WTC11 (cell line): ENCODE measurements around the gene HTR6. TPM values are rescaled to one million over a fixed set of nuclear protein-coding genes. Genes with fewer than 3 reads are reported as not detected.
A peak's percentile ranks its signal among the peaks of the same experiment; 100 is the strongest.

Source experiments
- ATAC-seq: fragments of 200-7000 bp; cut with Tn5 transposase; 2 replicates; pipeline ENCODE4 v1.10.0; 2021; ENCODE audit warnings: mild to moderate bottlenecking, moderate library complexity
- Bru-seq: library from RNA; stranded (reverse); fragments of 400-500 nt; gene quantifications from one replicate; lab custom pipeline; 2021; lab: Mats Ljungman, UMichigan
- CTCF ChIA-PET: fragments of 300-600 bp; sonication (Branson Sonifier 250); formaldehyde crosslinking; loops from one replicate; lab custom pipeline; 2021; ENCODE audit warnings: antibody characterized with exemption; lab: Charles Lee
- POLR2A ChIA-PET: fragments of 350-600 bp; sonication (Branson Sonifier 250); formaldehyde crosslinking; loops from one replicate; lab custom pipeline; 2021; ENCODE audit warnings: antibody characterized with exemption; lab: Charles Lee
- DNase-seq: peaks from one replicate; pipeline ENCODE4 v3.0.0; 2021; ENCODE audit warnings: low spot score
- H3K27ac Mint-ChIP-seq: 2 replicates; pipeline ENCODE4 v1.8.0; 2021; ENCODE audit warnings: mixed read lengths
- H3K27me3 Mint-ChIP-seq: 2 replicates; pipeline ENCODE4 v1.8.0; 2021; ENCODE audit warnings: low read depth, mild to moderate bottlenecking, moderate library complexity, mixed read lengths
- H3K36me3 Mint-ChIP-seq: 2 replicates; pipeline ENCODE4 v1.8.0; 2021; ENCODE audit warnings: mixed read lengths
- H3K4me1 Mint-ChIP-seq: 2 replicates; pipeline ENCODE4 v1.8.0; 2022; ENCODE audit warnings: mixed read lengths
- H3K4me3 Mint-ChIP-seq: 2 replicates; pipeline ENCODE4 v1.8.0; 2021; ENCODE audit warnings: mild to moderate bottlenecking, moderate library complexity, mixed read lengths
- H3K9me3 Mint-ChIP-seq: 2 replicates; pipeline ENCODE4 v1.8.0; 2021; ENCODE audit warnings: mixed read lengths
- CREM ChIP-seq: sonication (generic); formaldehyde crosslinking; IDR thresholded peaks from 2 replicates; pipeline ENCODE4 v1.8.1; 2022; ENCODE audit warnings: mild to moderate bottlenecking, missing genetic modification reagents, moderate library complexity
- E2F5 ChIP-seq: sonication (generic); formaldehyde crosslinking; IDR thresholded peaks from 2 replicates; pipeline ENCODE4 v1.8.1; 2022; ENCODE audit warnings: mild to moderate bottlenecking, moderate library complexity, missing genetic modification reagents
- ESRRA ChIP-seq: sonication (generic); formaldehyde crosslinking; IDR thresholded peaks from 2 replicates; pipeline ENCODE4 v1.8.1; 2022; ENCODE audit warnings: mild to moderate bottlenecking, missing genetic modification reagents, borderline replicate concordance
- GTF2I ChIP-seq: fragments of 250-450 bp; sonication (Bioruptor Pico); conservative IDR thresholded peaks from 2 replicates; pipeline ENCODE4 v1.4.0; 2021; ENCODE audit warnings: mild to moderate bottlenecking
- KAT7 ChIP-seq: sonication (generic); formaldehyde crosslinking; IDR thresholded peaks from 2 replicates; pipeline ENCODE4 v1.8.1; 2023; ENCODE audit warnings: missing genetic modification reagents, mild to moderate bottlenecking, borderline replicate concordance
- NR1H2 ChIP-seq: sonication (generic); formaldehyde crosslinking; IDR thresholded peaks from 2 replicates; pipeline ENCODE4 v1.9.0; 2021; ENCODE audit warnings: mild to moderate bottlenecking, moderate library complexity, missing genetic modification reagents
- RELA ChIP-seq: sonication (generic); formaldehyde crosslinking; IDR thresholded peaks from 2 replicates; pipeline ENCODE4 v1.8.1; 2022; ENCODE audit warnings: missing genetic modification reagents, mild to moderate bottlenecking, borderline replicate concordance
- RORB ChIP-seq: fragments of 250-450 bp; sonication (Bioruptor Pico); IDR thresholded peaks from 2 replicates; pipeline ENCODE4 v1.9.0; 2021; ENCODE audit warnings: mild to moderate bottlenecking
- SMAD4 ChIP-seq: sonication (generic); formaldehyde crosslinking; IDR thresholded peaks from 2 replicates; pipeline ENCODE4 v1.8.0; 2022; ENCODE audit warnings: mild to moderate bottlenecking, missing genetic modification reagents
- SP1 ChIP-seq: sonication (generic); formaldehyde crosslinking; conservative IDR thresholded peaks from 2 replicates; pipeline ENCODE4 v1.8.1; 2022; ENCODE audit warnings: missing genetic modification reagents
- TP53 ChIP-seq: sonication (generic); formaldehyde crosslinking; IDR thresholded peaks from 2 replicates; pipeline ENCODE4 v1.8.1; 2023; ENCODE audit warnings: mild to moderate bottlenecking, missing genetic modification reagents
- ZNF138 ChIP-seq: sonication (generic); formaldehyde crosslinking; conservative IDR thresholded peaks from 2 replicates; pipeline ENCODE4 v1.8.1; 2022; ENCODE audit warnings: mild to moderate bottlenecking, moderate library complexity, missing genetic modification reagents
- ZNF281 ChIP-seq: sonication (generic); formaldehyde crosslinking; IDR thresholded peaks from 2 replicates; pipeline ENCODE4 v1.8.0; 2023; ENCODE audit warnings: mild to moderate bottlenecking, missing genetic modification reagents
- ZNF423 ChIP-seq: fragments of 250-450 bp; sonication (Bioruptor Pico); IDR thresholded peaks from 2 replicates; pipeline ENCODE4 v2.1.2; 2022; ENCODE audit warnings: mild to moderate bottlenecking, moderate library complexity
- long read RNA-seq, 3 experiments: library from RNA in 1 of 3; library from capped mRNA in 1 of 3; library from polyadenylated mRNA in 1 of 3; unstranded in 2 of 3; stranded (forward) in 1 of 3; transcript quantifications; one replicate each; pipeline ENCODE4 v2.0.0, GENCODE V29; 2021
- total RNA-seq: library from RNA; stranded (reverse); gene quantifications from 3 replicates; pipeline ENCODE4 v1.2.3, GENCODE V29; 2021
- TF ChIP-seq, protein P1 (sequence below): sonication (generic); formaldehyde crosslinking; IDR thresholded peaks from 2 replicates; pipeline ENCODE4 v1.8.0; 2022; ENCODE audit warnings: missing genetic modification reagents
- TF ChIP-seq, protein P2 (sequence below): sonication (generic); formaldehyde crosslinking; IDR thresholded peaks from 2 replicates; pipeline ENCODE4 v1.8.1; 2023; ENCODE audit warnings: mild to moderate bottlenecking, missing genetic modification reagents, moderate library complexity
- TF ChIP-seq, protein P3 (sequence below): sonication (generic); formaldehyde crosslinking; IDR thresholded peaks from 2 replicates; pipeline ENCODE4 v1.8.0; 2022; ENCODE audit warnings: mild to moderate bottlenecking, missing genetic modification reagents
- TF ChIP-seq, protein P4 (sequence below): fragments of 250-450 bp; sonication (Bioruptor Pico); conservative IDR thresholded peaks from 2 replicates; pipeline ENCODE4 v1.9.0; 2021; ENCODE audit warnings: mild to moderate bottlenecking
- TF ChIP-seq, protein P5 (sequence below): sonication (generic); formaldehyde crosslinking; IDR thresholded peaks from 2 replicates; pipeline ENCODE4 v1.8.0; 2022; ENCODE audit warnings: mild to moderate bottlenecking, missing genetic modification reagents
- TF ChIP-seq, protein P6 (sequence below): sonication (generic); formaldehyde crosslinking; IDR thresholded peaks from 2 replicates; pipeline ENCODE4 v1.8.1; 2023; ENCODE audit warnings: mild to moderate bottlenecking, moderate library complexity, missing genetic modification reagents

Gene HTR6
- total RNA-seq (0.71 to 1.2 TPM (median 0.90 TPM) in 3 replicates), Bru-seq, nascent RNA (percentile 28 among the genes with signal in this experiment)
- long read RNA-seq, experiment 1, partial matches to known transcripts = 1 of 6 reads
- long read RNA-seq, experiment 1, other reads (novel, unspliced or antisense) = 4 of 6 reads
- long read RNA-seq, experiment 2, partial matches to known transcripts = 0 of 2 reads
- long read RNA-seq, experiment 2, other reads (novel, unspliced or antisense) = 1 of 2 reads
- long read RNA-seq, experiment 3 = 0 reads

DNA sequence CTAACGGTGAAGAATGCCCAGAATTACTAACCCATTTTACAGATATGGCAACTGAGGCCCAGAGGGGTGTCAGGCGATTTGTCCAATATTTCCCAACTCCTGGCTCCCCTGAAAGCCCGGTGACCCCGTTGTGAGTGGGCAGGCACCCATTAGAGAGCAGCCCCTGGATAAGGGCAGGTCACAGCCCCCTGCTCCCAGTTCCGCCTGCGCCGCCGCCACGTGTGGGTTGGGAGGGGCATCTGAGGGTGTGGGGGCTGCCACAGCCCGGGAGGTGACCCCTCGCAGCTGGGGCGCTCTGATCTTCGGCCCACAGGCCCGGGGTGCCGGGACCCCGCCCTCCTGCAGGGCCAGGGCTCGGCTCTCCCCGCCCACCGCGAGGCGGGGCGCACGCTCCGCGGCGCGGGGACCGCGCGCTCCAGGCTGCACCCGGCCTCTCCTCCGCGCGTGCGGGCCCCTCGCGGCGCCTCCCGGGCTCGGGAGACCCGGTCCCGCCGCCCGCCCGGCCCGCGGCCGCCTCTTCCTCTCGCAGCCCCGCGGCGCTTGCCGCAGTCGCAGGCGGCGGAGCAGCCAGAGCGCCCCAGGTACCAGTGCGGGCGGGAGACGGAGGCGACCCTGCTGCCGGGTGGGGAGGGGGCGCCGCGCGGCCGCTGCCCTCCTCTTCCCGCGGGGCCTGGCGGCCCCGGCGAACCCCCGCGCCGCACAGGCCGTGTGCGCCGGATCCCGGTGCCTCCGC is at the start of gene HTR6:
Gene HTR6 (plus strand): TSS at position 423 of the 733 bp plus-strand sequence. CDS start 879 bp downstream, outside the sequence.
- peak within 1 kb of the TSS; percentile 71 for H3K4me3 Mint-ChIP-seq
- POLR2A ChIA-PET = no interaction called here
- 0 out of 2 replicates have a peak, but pooled peaks have one; percentile 6 for TF ChIP-seq ZNF423
- no peak for TF ChIP-seq ESRRA (CRISPR knock-in tag)
- TF ChIP-seq, protein P1, sequence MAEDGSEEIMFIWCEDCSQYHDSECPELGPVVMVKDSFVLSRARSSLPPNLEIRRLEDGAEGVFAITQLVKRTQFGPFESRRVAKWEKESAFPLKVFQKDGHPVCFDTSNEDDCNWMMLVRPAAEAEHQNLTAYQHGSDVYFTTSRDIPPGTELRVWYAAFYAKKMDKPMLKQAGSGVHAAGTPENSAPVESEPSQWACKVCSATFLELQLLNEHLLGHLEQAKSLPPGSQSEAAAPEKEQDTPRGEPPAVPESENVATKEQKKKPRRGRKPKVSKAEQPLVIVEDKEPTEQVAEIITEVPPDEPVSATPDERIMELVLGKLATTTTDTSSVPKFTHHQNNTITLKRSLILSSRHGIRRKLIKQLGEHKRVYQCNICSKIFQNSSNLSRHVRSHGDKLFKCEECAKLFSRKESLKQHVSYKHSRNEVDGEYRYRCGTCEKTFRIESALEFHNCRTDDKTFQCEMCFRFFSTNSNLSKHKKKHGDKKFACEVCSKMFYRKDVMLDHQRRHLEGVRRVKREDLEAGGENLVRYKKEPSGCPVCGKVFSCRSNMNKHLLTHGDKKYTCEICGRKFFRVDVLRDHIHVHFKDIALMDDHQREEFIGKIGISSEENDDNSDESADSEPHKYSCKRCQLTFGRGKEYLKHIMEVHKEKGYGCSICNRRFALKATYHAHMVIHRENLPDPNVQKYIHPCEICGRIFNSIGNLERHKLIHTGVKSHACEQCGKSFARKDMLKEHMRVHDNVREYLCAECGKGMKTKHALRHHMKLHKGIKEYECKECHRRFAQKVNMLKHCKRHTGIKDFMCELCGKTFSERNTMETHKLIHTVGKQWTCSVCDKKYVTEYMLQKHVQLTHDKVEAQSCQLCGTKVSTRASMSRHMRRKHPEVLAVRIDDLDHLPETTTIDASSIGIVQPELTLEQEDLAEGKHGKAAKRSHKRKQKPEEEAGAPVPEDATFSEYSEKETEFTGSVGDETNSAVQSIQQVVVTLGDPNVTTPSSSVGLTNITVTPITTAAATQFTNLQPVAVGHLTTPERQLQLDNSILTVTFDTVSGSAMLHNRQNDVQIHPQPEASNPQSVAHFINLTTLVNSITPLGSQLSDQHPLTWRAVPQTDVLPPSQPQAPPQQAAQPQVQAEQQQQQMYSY (CRISPR knock-in tag) = no peak
- no peak for TF ChIP-seq CREM (CRISPR knock-in tag)
- TF ChIP-seq, protein P2, sequence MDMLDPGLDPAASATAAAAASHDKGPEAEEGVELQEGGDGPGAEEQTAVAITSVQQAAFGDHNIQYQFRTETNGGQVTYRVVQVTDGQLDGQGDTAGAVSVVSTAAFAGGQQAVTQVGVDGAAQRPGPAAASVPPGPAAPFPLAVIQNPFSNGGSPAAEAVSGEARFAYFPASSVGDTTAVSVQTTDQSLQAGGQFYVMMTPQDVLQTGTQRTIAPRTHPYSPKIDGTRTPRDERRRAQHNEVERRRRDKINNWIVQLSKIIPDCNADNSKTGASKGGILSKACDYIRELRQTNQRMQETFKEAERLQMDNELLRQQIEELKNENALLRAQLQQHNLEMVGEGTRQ (CRISPR knock-in tag) = no peak
- TF ChIP-seq E2F5 = no peak
- peak; percentile 60; the same call in 1 of the 2 replicates for TF ChIP-seq GTF2I
- TF ChIP-seq, protein P3, sequence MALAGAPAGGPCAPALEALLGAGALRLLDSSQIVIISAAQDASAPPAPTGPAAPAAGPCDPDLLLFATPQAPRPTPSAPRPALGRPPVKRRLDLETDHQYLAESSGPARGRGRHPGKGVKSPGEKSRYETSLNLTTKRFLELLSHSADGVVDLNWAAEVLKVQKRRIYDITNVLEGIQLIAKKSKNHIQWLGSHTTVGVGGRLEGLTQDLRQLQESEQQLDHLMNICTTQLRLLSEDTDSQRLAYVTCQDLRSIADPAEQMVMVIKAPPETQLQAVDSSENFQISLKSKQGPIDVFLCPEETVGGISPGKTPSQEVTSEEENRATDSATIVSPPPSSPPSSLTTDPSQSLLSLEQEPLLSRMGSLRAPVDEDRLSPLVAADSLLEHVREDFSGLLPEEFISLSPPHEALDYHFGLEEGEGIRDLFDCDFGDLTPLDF (CRISPR knock-in tag) = no peak
- TF ChIP-seq, all 79 proteins: peak for 2
- Mint-ChIP-seq H3K27ac (no peak within 1 kb of the TSS), H3K36me3 (no peaks in the 10 kb centered on the region), H3K4me1 (peaks cover 4% of the 10 kb centered on the region), H3K27me3 (peaks cover 61% of the 10 kb centered on the region), H3K9me3 (no peaks in the 10 kb centered on the region)
- ATAC-seq (no peak; the same call in 1 of the 2 replicates), DNase-seq (no peak)
- CTCF ChIA-PET = interaction anchor here (0.6 to 6.5 kb wide), 5 partner anchors 11 to 51 kb away, joined by 3 to 208 read pairs (median 5); no protein-coding TSS in a partner anchor

GRCh38 chr1:19615438-19615837 is 49.2 kb upstream of the HTR6 start:
- no peak overlapping the region for H3K4me3 Mint-ChIP-seq
- DNase-seq (no peak), ATAC-seq (no peak)
- ChIA-PET POLR2A (no interaction called here), CTCF (no interaction called here)
- H3K27ac Mint-ChIP-seq = peak overlapping the region; percentile 68
- no peaks in the 10 kb centered on the region for H3K36me3 Mint-ChIP-seq
- H3K9me3 Mint-ChIP-seq = no peaks in the 10 kb centered on the region
- peaks cover 22% of the 10 kb centered on the region for H3K4me1 Mint-ChIP-seq
- no peaks in the 10 kb centered on the region for H3K27me3 Mint-ChIP-seq
- TF ChIP-seq KAT7 (CRISPR knock-in tag) (no peak), RELA (CRISPR knock-in tag) (no peak), TP53 (no peak), ZNF138 (CRISPR knock-in tag) (no peak), SP1 (no peak), SMAD4 (CRISPR knock-in tag) (no peak), RORB (no peak), ZNF281 (CRISPR knock-in tag) (no peak), NR1H2 (no peak)
- TF ChIP-seq, protein P4, sequence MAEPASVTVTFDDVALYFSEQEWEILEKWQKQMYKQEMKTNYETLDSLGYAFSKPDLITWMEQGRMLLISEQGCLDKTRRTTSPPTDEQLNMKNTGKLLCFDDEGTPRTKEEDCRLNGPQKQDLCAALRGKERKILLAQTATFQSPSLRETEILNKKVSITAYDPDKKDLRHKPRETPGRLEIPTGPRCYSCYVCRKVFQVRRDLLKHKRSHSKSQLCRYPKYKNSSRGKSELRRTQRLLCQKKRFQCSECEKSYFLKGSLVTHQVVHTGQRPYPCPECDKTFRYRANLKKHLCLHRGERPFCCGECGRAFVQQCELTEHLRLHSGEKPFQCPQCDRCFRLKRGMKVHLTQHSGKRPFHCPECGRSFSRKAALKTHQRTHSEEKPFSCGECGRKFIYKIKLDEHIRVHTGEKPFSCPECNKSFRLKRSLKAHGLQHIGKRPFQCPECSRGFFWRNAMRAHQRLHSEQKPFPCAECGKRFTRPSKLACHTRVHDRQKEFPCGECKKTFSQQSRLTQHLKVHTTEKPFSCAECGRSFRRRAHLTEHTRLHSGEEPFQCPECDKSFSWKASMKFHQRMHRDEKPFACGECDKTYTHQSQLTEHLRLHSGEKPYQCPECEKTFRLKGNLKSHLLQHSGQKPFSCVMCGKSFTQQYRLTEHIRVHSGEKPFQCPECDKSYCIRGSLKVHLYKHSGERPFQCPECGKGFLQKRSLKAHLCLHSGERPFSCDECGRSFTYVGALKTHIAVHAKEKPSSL (CRISPR knock-in tag) = no peak
- TF ChIP-seq, protein P5, sequence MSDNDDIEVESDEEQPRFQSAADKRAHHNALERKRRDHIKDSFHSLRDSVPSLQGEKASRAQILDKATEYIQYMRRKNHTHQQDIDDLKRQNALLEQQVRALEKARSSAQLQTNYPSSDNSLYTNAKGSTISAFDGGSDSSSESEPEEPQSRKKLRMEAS (CRISPR knock-in tag) = no peak
- TF ChIP-seq, protein P6, sequence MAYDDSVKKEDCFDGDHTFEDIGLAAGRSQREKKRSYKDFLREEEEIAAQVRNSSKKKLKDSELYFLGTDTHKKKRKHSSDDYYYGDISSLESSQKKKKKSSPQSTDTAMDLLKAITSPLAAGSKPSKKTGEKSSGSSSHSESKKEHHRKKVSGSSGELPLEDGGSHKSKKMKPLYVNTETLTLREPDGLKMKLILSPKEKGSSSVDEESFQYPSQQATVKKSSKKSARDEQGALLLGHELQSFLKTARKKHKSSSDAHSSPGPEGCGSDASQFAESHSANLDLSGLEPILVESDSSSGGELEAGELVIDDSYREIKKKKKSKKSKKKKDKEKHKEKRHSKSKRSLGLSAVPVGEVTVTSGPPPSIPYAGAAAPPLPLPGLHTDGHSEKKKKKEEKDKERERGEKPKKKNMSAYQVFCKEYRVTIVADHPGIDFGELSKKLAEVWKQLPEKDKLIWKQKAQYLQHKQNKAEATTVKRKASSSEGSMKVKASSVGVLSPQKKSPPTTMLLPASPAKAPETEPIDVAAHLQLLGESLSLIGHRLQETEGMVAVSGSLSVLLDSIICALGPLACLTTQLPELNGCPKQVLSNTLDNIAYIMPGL = no peak
